Activated B cell treated with CpG ODN at 0.5 μM for 24 hours (primary cell): Measurements from ENCODE around the gene RECQL5. TPM values are rescaled to one million over a fixed set of nuclear protein-coding genes. Genes with fewer than 3 reads are reported as not detected.
A peak's percentile ranks its signal among the peaks of the same experiment; 100 is the strongest.

Source experiments
- ATAC-seq: fragments of 200-7000 bp; cut with Tn5 transposase; one replicate; pipeline ENCODE4 v1.10.0; 2021; ENCODE audit warnings: low read depth, mild to moderate bottlenecking, moderate library complexity
- CTCF ChIA-PET: fragments of 350-600 bp; sonication (Branson Sonifier 250); formaldehyde crosslinking; loops from one replicate; lab custom pipeline; 2021; ENCODE audit warnings: antibody characterized with exemption; lab: Charles Lee
- POLR2A ChIA-PET: fragments of 350-600 bp; sonication (Branson Sonifier 250); formaldehyde crosslinking; loops from one replicate; lab custom pipeline; 2021; ENCODE audit warnings: antibody characterized with exemption; lab: Charles Lee
- DNase-seq: peaks from one replicate; pipeline ENCODE4 v3.0.0; 2022
- H3K27ac Mint-ChIP-seq: one replicate; pipeline ENCODE4 v1.8.0; 2020; ENCODE audit warnings: mixed read lengths
- H3K27me3 Mint-ChIP-seq: one replicate; pipeline ENCODE4 v1.8.0; 2021; ENCODE audit warnings: mixed read lengths
- H3K36me3 Mint-ChIP-seq: one replicate; pipeline ENCODE4 v1.8.0; 2021; ENCODE audit warnings: low read depth, mixed read lengths
- H3K4me1 Mint-ChIP-seq: one replicate; pipeline ENCODE4 v1.8.0; 2021; ENCODE audit warnings: mixed read lengths
- H3K4me3 Mint-ChIP-seq: one replicate; pipeline ENCODE4 v1.8.0; 2020; ENCODE audit warnings: mild to moderate bottlenecking, mixed read lengths
- H3K9me3 Mint-ChIP-seq: one replicate; pipeline ENCODE4 v1.8.0; 2020; ENCODE audit warnings: mixed read lengths
- intact Hi-C: fragments of 100-400 bp; cut with micrococcal nuclease; formaldehyde crosslinking; loops from one replicate; pipeline ENCODE4 v1.15.1; 2024
- total RNA-seq: library from RNA; stranded (reverse); gene quantifications from 2 replicates; pipeline ENCODE4 v1.2.3, GENCODE V29; 2022
- TF ChIP-seq, protein P1 (sequence below): fragments of 200-600 bp; IDR thresholded peaks from one replicate; pipeline ENCODE4 v1.8.0; 2022; ENCODE audit warnings: antibody characterized with exemption, mild to moderate bottlenecking

Gene RECQL5
- total RNA-seq, 1 donor from 2014 or later, result 65.4 TPM

- peak; percentile 24 for DNase-seq
- Mint-ChIP-seq H3K36me3 (peaks cover 67% of the 10 kb centered on the region), H3K4me3 (peak overlapping the region; percentile 70), H3K27me3 (no peaks in the 10 kb centered on the region), H3K27ac (peak overlapping the region; percentile 92), H3K9me3 (no peaks in the 10 kb centered on the region), H3K4me1 (peaks cover 66% of the 10 kb centered on the region)
- ATAC-seq, result peak; percentile 69
- CTCF ChIA-PET, result interaction anchor here (0.7 to 2.0 kb wide), 4 partner anchors 14 to 61 kb away, joined by 3 to 7 read pairs (median 5); partner anchors contain the start of gene SMIM5
- TF ChIP-seq, protein P1, sequence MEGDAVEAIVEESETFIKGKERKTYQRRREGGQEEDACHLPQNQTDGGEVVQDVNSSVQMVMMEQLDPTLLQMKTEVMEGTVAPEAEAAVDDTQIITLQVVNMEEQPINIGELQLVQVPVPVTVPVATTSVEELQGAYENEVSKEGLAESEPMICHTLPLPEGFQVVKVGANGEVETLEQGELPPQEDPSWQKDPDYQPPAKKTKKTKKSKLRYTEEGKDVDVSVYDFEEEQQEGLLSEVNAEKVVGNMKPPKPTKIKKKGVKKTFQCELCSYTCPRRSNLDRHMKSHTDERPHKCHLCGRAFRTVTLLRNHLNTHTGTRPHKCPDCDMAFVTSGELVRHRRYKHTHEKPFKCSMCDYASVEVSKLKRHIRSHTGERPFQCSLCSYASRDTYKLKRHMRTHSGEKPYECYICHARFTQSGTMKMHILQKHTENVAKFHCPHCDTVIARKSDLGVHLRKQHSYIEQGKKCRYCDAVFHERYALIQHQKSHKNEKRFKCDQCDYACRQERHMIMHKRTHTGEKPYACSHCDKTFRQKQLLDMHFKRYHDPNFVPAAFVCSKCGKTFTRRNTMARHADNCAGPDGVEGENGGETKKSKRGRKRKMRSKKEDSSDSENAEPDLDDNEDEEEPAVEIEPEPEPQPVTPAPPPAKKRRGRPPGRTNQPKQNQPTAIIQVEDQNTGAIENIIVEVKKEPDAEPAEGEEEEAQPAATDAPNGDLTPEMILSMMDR, result no peak
- POLR2A ChIA-PET, result interaction anchor here (0.7 to 1.8 kb wide), 5 partner anchors 23 to 65 kb away, joined by 4 to 12 read pairs (median 5); partner anchors contain the start of gene RECQL5
- intact Hi-C loops, result loop anchor here (2.0 to 5.0 kb wide), 2 partner anchors 23 to 57 kb away; partner anchors contain the start of genes RECQL5, SAP30BP and SMIM5
Observed at GRCh38 chr17:75689441-75689873, 22.5 kb upstream of the RECQL5 start.

GRCh38 chr17:75688209-75688825 is 21.4 kb upstream of the RECQL5 start:
- ATAC-seq (peak; percentile 31), DNase-seq (no peak)
- no peaks in the 10 kb centered on the region for H3K9me3 Mint-ChIP-seq
- TF ChIP-seq, protein P1, result no peak
- H3K27ac Mint-ChIP-seq, result peak overlapping the region; percentile 92
- H3K4me1 Mint-ChIP-seq, result peaks cover 77% of the 10 kb centered on the region
- intact Hi-C loops, result loop anchor here (2.0 to 5.0 kb wide), 2 partner anchors 22 to 56 kb away; partner anchors contain the start of genes RECQL5, SAP30BP and SMIM5
- peaks cover 61% of the 10 kb centered on the region for H3K36me3 Mint-ChIP-seq
- CTCF ChIA-PET, result interaction anchor here (1.3 to 2.0 kb wide), 3 partner anchors 13 to 60 kb away, joined by 3 to 7 read pairs (median 5); no protein-coding TSS in a partner anchor
- no peaks in the 10 kb centered on the region for H3K27me3 Mint-ChIP-seq
- peak overlapping the region; percentile 70 for H3K4me3 Mint-ChIP-seq
- POLR2A ChIA-PET, result interaction anchor here (0.6 to 1.8 kb wide), 6 partner anchors 8 to 95 kb away, joined by 4 to 8 read pairs (median 6); partner anchors contain the start of genes RECQL5 and SAP30BP

DNA sequence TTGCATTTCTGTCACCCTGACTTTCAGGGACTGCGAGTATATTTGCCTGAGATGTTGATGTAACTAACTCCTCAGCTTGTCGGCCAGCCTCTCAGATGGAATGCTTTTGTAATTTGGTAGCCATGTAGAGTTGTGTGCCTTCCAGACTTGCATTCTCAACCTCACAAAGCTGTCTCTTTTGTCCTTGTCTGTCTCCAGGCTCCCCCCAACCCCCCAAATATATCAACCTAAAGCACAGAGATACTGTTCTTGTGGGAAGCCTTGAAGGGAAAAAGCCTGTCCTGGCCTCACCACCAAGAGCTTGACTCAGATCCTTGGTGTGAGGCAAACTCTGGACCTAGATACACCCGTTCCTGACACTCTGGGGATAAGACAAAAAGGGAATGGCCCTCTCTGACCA is 18.5 kb upstream of the RECQL5 start:
- POLR2A ChIA-PET, result interaction anchor here (1.1 kb wide), 2 partner anchors 19 to 21 kb away, joined by 3 to 4 read pairs; partner anchors contain the start of gene RECQL5
- H3K36me3 Mint-ChIP-seq, result peaks cover 51% of the 10 kb centered on the region
- peaks cover 64% of the 10 kb centered on the region for H3K4me1 Mint-ChIP-seq
- DNase-seq, result no peak
- CTCF ChIA-PET, result interaction anchor here (1.0 to 2.8 kb wide), 2 partner anchors 10 to 62 kb away, joined by 5 to 12 read pairs; no protein-coding TSS in a partner anchor
- H3K4me3 Mint-ChIP-seq, result no peak overlapping the region
- no peaks in the 10 kb centered on the region for H3K9me3 Mint-ChIP-seq
- no peak for ATAC-seq
- peak overlapping the region; percentile 81 for H3K27ac Mint-ChIP-seq
- no peaks in the 10 kb centered on the region for H3K27me3 Mint-ChIP-seq
- TF ChIP-seq, protein P1, result no peak
- intact Hi-C loops, result loop anchor here (5.0 kb wide), 1 partner anchor 53 kb away; the partner anchor contains the start of gene SMIM5

DNA sequence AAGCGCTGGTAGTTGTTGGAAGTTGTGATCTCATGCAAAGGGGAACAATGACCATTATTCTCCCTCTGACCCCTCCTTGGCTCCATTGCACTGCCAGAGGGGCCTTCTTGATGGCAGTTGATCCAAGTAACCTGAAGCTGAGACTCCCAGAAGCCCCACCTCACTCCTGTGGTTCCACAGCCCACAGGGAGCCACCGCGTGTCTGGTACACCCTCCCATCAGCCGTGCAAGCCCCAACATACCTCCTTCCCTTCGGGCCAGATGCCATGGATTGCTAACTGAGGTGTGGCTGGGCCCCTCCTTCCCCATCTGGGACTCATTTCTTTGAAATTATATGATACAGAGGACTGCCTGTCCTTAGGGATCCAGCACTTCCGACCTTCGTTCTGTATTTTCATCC is 18.0 kb upstream of the RECQL5 start:
- TF ChIP-seq, protein P1, result no peak
- Mint-ChIP-seq H3K27me3 (no peaks in the 10 kb centered on the region), H3K36me3 (peaks cover 54% of the 10 kb centered on the region), H3K4me3 (no peak overlapping the region), H3K9me3 (no peaks in the 10 kb centered on the region), H3K4me1 (peaks cover 59% of the 10 kb centered on the region), H3K27ac (peak overlapping the region; percentile 81)
- ATAC-seq (no peak), DNase-seq (no peak)
- intact Hi-C loops, result loop anchor here (5.0 kb wide), 1 partner anchor 53 kb away; the partner anchor contains the start of gene SMIM5
- POLR2A ChIA-PET, result interaction anchor here (1.1 kb wide), 1 partner anchor 18 kb away, joined by 4 read pairs; the partner anchor contains the start of gene RECQL5
- CTCF ChIA-PET, result interaction anchor here (1.3 to 2.8 kb wide), 4 partner anchors 10 to 64 kb away, joined by 5 to 12 read pairs (median 7); partner anchors contain the start of gene SMIM5
